ENCODE measurements around the gene NUP98. TPM values are rescaled to one million over a fixed set of nuclear protein-coding genes. Genes with fewer than 3 reads are reported as not detected.
A peak's percentile ranks its signal among the peaks of the same experiment; 100 is the strongest.

The NUP98 gene
- total RNA-seq, 2 experiments from 2014 or later, result 102 to 115 TPM

GRCh38 chr11:3834664-3835461 is 37.5 kb upstream of the NUP98 start:
- ChIA-PET POLR2A (interaction anchor here (0.9 to 1.0 kb wide), 2 partner anchors 15 to 138 kb away, joined by 3 read pairs; no protein-coding TSS in a partner anchor), CTCF (ENCODE audit: unreplicated experiment) (interaction anchor here (1.2 kb wide), 1 partner anchor 27 kb away, joined by 3 read pairs; no protein-coding TSS in a partner anchor)
- Histone ChIP-seq H3K36me3 (ENCODE audit: insufficient read depth, low read length) (peaks cover 65% of the 10 kb centered on the region), H3K9me2 (ENCODE audit: insufficient read depth, low read length) (no peaks in the 10 kb centered on the region), H4K20me1 (ENCODE audit: insufficient read depth, low read length) (peaks cover 24% of the 10 kb centered on the region; the same call in 1 of the 2 replicates), H3K9me3 (ENCODE audit: low read length) (no peaks in the 10 kb centered on the region), H3K79me2 (ENCODE audit: insufficient read depth, low read depth, low read length) (peaks cover 65% of the 10 kb centered on the region; the same call in 1 of the 2 replicates), H2AFZ (ENCODE audit: low read length) (no peak overlapping the region), H3K4me2 (ENCODE audit: low read length) (peak overlapping the region; percentile 49), H3K4me3 (ENCODE audit: low read depth, low read length, poor library complexity, severe bottlenecking) (peak overlapping the region; percentile 20), H3K4me1 (ENCODE audit: insufficient read depth, low read length, poor library complexity, severe bottlenecking) (peaks cover 64% of the 10 kb centered on the region), H3K27ac (ENCODE audit: low read depth, low read length, poor library complexity, severe bottlenecking) (peak overlapping the region; percentile 17)
- intact Hi-C loops (cut with micrococcal nuclease; ENCODE audit: unreplicated experiment), result no loop called here
- peak; percentile 53 for DNase-seq (ENCODE audit: low spot score)
- TF ChIP-seq CTCF (conservative IDR thresholded peaks at IDR 0.05; ENCODE audit: low read length), result no peak
- TF ChIP-seq EZH2phosphoT487 (IDR thresholded peaks at IDR 0.05; ENCODE audit: borderline replicate concordance, low read depth, low read length), result no peak
- BruUV-seq (replicated peaks), result no TSS peak

- TF ChIP-seq EZH2phosphoT487 (IDR thresholded peaks at IDR 0.05; ENCODE audit: borderline replicate concordance, low read depth, low read length) (no peak), CTCF (conservative IDR thresholded peaks at IDR 0.05; ENCODE audit: low read length) (no peak)
- ChIA-PET CTCF (ENCODE audit: unreplicated experiment) (no interaction called here), POLR2A (no interaction called here)
- no peak for DNase-seq (ENCODE audit: low spot score)
- Histone ChIP-seq H3K4me1 (ENCODE audit: insufficient read depth, low read length, poor library complexity, severe bottlenecking) (peaks cover 58% of the 10 kb centered on the region), H3K9me2 (ENCODE audit: insufficient read depth, low read length) (no peaks in the 10 kb centered on the region), H3K9me3 (ENCODE audit: low read length) (no peaks in the 10 kb centered on the region), H4K20me1 (ENCODE audit: insufficient read depth, low read length) (peaks cover 19% of the 10 kb centered on the region; the same call in 1 of the 2 replicates), H3K4me3 (ENCODE audit: low read depth, low read length, poor library complexity, severe bottlenecking) (peak overlapping the region; percentile 20), H3K79me2 (ENCODE audit: insufficient read depth, low read depth, low read length) (peaks cover 59% of the 10 kb centered on the region; the same call in 1 of the 2 replicates), H3K27ac (ENCODE audit: low read depth, low read length, poor library complexity, severe bottlenecking) (no peak overlapping the region), H3K36me3 (ENCODE audit: insufficient read depth, low read length) (peaks cover 66% of the 10 kb centered on the region), H3K4me2 (ENCODE audit: low read length) (peak overlapping the region; percentile 49), H2AFZ (ENCODE audit: low read length) (no peak overlapping the region)
- no TSS peak for BruUV-seq (replicated peaks)
- intact Hi-C loops (cut with micrococcal nuclease; ENCODE audit: unreplicated experiment), result no loop called here
These were observed 37.0 kb upstream of the NUP98 start for GRCh38 chr11:3834349-3834663.

GRCh38 chr11:3833449-3833848 is 36.1 kb upstream of the NUP98 start:
- POLR2A ChIA-PET, result no interaction called here

More at GRCh38 chr11:3833449-3833848, 36.1 kb upstream of the NUP98 start:
- Histone ChIP-seq H3K4me1 (ENCODE audit: insufficient read depth, low read length, poor library complexity, severe bottlenecking) (peaks cover 50% of the 10 kb centered on the region), H4K20me1 (ENCODE audit: insufficient read depth, low read length) (peaks cover 15% of the 10 kb centered on the region; the same call in 1 of the 2 replicates), H3K4me2 (ENCODE audit: low read length) (no peak overlapping the region), H3K36me3 (ENCODE audit: insufficient read depth, low read length) (peaks cover 66% of the 10 kb centered on the region), H3K79me2 (ENCODE audit: insufficient read depth, low read depth, low read length) (peaks cover 51% of the 10 kb centered on the region; the same call in 1 of the 2 replicates), H3K4me3 (ENCODE audit: low read depth, low read length, poor library complexity, severe bottlenecking) (no peak overlapping the region), H3K9me2 (ENCODE audit: insufficient read depth, low read length) (no peaks in the 10 kb centered on the region), H3K27ac (ENCODE audit: low read depth, low read length, poor library complexity, severe bottlenecking) (no peak overlapping the region), H3K9me3 (ENCODE audit: low read length) (no peaks in the 10 kb centered on the region), H2AFZ (ENCODE audit: low read length) (no peak overlapping the region)
- TF ChIP-seq EZH2phosphoT487 (IDR thresholded peaks at IDR 0.05; ENCODE audit: borderline replicate concordance, low read depth, low read length), result no peak
- no peak for TF ChIP-seq CTCF (conservative IDR thresholded peaks at IDR 0.05; ENCODE audit: low read length)
- no peak for DNase-seq (ENCODE audit: low spot score)
- intact Hi-C loops (cut with micrococcal nuclease; ENCODE audit: unreplicated experiment), result no loop called here
- BruUV-seq (replicated peaks), result no TSS peak
- CTCF ChIA-PET (ENCODE audit: unreplicated experiment), result no interaction called here

All from OCI-LY7 (cell line).